Uterus (tissue), 2 donors: ENCODE measurements around the gene KCTD19.

ENCODE experiments used
- CTCF ChIP-seq, 4 experiments: fragments of 200-600 bp in 2 of 4; fragments of 450-650 bp in 2 of 4; sonication (generic) in 2 of 4; IDR thresholded peaks; one replicate each; pipeline ENCODE4 v1.5.1; 2016 to 2019; ENCODE audit warnings: antibody characterized with exemption in 4 of 4, mild to moderate bottlenecking in 2 of 4, moderate library complexity in 1 of 4
- POLR2A ChIP-seq, 2 donors: fragments of 450-650 bp; IDR thresholded peaks; one replicate each; pipeline ENCODE4 v1.6.1; 2016; ENCODE audit warnings: antibody characterized with exemption in 2 of 2, mild to moderate bottlenecking in 1 of 2, moderate library complexity in 1 of 2

GRCh38 chr16:67255553-67256221 is 70.9 kb downstream of the KCTD19 start:
- TF ChIP-seq POLR2A (IDR thresholded peaks at IDR 0.05) (no peak), CTCF (IDR thresholded peaks at IDR 0.05) (no peak)
